Activated CD4-positive, alpha-beta T cell treated with anti-CD3 and anti-CD28 coated beads, Interleukin-2, amount 50 U/mL, for 24 hours (primary cell): ENCODE results near the gene ELP4.
"Not testable (repeated sequence)": the region's sequence is repeated elsewhere in the genome, so short reads cannot be mapped to it uniquely, and the experiment has no call there.

Source experiments
- DNase-seq, 2 donors: peaks; one replicate each; pipeline ENCODE4 v3.0.0-alpha.2; 2020; ENCODE audit warnings: low read depth in 1 of 2, low spot score in 1 of 2

The ELP4 gene

DNA sequence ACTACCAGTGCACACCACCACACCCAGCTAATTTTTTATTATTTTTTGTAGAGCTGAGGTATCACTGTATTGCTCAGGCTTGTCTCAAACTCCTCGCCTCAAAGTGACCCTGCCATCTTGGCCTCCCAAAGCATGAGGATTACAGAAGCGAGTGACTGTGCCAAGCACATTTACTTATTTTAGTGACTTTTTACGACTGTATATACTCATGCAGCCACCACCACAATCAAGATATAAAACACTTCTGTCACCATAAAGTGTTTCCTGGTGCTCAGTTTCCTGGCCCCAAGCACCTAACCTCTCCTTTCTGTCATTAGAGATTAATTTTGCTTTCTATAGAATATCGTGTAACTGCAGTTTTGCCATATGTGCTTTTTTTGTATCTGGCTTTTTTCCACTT lies 25.9 kb downstream of the ELP4 start:
- no peak for DNase-seq

DNA sequence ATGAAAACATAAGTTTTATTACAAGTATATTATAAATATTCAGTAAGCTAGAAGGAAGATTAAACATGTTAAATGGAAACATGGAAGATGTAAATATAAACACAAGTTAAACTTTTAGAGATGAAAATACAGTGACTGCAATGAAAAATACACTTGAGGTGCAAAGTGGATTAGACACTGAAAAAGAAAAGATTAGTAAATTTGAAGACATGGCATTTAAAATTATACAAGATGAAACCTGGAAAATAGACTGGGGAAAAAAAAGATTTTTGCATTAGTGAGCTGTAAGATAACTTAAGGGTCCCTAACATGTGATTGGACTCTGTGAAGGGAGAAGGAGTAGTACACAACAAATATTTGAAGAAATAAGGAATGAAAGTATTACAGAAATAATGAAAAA lies 33.3 kb downstream of the ELP4 start:
- no peak for DNase-seq

DNA sequence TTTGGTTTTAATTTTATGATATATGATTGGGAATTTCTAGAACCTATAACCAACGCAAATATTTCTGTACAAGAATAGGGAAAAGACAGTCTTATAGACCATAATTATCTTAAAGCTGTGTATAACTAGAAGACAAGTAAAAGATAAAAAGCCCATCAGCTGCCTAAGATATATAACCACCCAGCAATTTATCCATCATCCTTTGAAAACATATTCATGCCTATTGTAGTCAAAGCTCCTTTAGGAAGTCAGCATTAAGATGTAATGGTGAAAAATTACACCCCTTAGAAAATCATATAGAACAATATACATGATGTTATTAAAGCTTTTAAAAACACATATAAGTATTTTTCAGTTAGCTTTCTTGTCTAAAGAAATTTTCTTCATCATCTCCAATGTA lies 46.4 kb downstream of the ELP4 start:
- no peak for DNase-seq

DNA sequence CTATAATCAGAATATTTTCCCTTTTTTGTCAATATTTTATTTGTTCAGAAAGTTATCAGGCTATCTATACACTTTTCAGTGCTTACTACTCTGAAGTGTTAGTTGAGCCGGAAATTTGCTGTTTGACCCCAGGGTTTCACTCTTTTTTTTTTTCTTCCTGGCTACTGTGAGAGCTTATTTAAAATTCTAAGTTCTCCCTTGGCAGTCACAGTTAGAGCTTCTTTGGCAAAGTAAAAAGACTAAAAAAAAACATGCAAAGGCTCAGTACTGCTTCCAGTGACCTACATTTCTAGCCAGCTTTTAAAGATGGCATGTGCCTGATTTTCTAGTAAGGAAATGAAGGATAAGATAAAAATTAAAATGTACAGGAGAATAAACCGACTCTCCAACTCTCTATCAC lies 48.4 kb downstream of the ELP4 start:
- DNase-seq, result no peak

DNA sequence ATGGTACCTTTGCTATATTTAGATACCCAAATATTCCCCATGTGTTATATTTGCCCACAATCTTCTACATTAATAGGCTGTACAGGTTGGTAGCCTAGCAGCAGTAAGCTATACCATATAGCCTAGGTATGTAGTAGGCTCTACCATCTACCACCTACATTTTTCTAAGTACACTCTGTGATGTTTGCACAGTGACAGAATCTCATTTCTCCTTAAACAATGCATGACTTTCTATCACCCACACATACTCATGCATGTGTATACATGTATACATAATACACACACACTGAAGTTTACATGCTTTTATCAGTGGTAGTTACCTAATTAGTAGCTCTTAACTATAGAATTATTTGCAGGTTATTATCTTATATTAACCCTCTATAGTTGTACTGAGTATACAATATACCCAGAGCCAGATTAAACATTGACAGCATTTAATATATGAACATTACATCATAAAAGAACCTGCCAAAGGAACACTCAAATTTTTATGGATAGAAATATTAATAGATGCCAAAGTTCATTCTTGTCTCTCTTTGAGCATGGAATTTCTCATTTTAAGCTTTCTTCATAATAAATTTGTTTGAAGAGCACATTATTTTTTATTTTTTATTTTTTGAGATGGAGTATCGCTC lies 51.4 kb downstream of the ELP4 start:
- DNase-seq, result no peak

DNA sequence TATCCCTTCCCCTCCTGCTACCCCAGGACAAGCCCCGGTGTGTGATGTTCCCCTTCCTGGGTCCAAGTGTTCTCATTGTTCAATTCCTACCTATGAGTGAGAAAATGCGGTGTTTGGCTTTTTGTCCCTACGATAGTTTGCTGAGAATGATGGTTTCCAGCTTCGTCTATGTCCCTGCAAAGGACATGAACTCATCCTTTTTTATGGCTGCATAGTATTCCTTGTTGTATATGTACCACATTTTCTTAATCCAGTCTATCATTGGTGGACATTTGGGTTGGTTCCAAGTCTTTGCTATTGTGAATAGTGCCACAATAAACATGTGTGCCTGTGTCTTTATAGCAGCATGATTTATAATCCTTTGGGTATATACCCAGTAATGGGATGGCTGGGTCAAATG lies 55.0 kb downstream of the ELP4 start:
- not testable (repeated sequence) for DNase-seq

DNA sequence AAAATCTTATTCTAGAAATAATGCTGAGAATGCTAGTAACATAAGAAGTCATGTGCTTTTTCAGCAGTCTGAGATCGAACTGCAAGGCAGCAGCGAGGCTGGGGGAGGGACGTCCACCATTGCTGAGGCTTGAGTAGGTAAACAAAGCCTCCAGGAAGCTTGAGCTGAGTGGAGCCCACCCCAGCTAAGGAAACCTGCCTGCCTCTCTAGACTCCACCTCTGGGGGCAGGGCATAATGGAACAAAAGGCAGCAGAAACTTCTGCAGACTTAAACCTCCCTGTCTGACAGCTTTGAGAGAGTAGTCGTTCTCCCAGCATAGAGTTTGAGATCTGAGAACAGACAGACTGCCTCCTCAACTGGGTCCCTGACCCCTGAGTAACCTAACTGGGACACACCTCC lies 64.6 kb downstream of the ELP4 start:
- not testable (repeated sequence) for DNase-seq

DNA sequence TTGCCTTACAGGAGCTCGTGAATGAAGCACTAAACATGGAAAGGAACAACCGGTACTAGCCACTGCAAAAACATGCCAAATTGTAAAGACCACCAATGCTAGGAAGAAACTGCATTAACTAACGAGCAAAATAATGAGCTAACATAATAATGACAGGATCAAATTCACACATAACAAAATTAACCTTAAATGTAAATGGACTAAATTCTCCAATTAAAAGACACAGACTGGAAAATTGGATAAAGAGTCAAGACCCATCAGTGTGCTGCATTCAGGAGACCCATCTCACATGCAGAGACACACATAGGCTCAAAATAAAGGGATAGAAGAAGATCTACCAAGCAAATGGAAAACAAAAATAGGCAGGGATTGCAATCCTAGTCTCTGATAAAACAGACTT lies 66.2 kb downstream of the ELP4 start:
- not testable (repeated sequence) for DNase-seq

DNA sequence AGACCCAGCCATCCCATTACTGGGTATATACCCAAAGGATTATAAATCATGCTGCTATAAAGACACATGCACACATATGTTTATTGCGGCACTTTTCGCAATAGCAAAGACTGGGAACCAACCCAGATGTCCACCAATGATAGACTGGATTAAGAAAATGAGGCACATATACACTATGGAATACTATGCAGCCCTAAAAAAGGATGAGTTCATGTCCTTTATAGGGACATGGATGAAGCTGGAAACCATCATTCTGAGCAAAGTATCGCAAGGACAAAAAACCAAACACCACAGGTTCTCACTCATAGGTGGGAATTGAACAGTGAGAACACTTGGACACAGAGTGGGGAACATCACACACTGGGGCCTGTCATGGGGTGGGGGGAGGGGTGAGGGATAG lies 69.8 kb downstream of the ELP4 start:
- not testable (repeated sequence) for DNase-seq

DNA sequence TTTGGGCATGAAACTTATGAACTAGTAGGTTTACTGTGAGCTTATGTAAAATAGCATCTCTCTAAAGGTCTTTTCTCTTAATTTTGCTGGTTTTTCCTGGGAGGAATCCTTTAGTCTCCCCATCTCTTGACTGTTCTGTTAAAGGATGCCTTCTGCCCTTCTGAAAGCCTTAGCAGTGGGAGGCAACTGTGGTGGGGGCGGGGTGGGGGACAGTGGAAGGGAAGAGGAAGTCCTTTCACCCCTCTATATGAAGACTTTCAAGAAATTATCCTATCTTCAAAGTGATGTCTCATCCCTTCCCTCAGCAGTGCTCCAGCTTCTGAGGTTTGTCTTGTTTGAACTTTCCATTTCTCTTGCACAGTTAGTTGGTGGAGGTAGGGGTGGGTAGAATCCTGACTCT lies 73.1 kb downstream of the ELP4 start:
- no peak for DNase-seq

DNA sequence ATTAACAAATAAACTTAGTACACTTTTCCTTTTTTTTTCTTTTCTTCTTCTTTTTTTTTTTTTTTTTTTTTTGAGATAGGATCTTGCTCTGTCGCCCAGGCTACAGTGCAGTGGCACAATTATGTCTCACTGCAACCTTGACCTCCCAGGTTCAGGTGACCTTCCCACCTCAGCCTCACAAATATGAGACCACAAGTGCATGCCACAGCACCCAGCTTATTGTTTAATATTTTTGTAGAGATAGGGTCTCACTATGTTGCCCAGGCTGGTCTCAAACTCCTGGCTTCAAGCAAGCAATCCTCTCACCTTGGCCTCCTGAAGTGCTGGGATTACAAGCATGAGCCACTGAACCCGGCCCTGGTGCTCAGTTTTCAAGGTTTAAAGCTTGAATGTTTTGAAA lies 88.9 kb downstream of the ELP4 start:
- no peak for DNase-seq

DNA sequence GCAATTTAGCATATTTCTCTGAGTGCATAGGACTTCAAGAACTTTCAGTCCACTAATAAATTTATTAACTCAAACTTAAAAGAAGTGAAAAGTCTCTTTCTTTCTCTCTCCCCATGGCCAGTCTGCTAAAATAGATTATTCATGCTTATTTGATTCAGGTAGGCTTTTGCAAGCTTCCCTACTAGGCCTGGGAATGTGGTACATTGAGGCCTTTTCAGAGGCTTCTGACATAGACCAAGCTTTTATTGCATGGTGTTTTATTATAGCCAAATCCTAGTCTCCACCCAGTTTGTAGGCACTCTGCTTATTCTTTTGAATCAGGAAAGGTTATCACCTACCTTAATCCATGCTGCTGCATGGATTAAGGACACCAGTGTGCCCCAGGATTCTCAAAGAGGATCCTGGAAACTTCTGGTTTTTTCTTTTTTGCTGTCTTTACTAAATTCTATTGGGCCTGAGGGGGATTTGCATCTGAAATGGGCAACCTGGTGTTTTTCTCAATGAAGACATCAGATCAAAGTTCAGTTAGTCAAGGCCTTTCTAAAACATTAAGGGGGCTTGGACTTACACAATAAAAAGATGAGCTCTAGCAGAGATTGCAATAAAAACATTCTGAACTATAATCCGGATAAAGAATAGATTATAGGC lies 92.2 kb downstream of the ELP4 start:
- DNase-seq, result no peak

DNA sequence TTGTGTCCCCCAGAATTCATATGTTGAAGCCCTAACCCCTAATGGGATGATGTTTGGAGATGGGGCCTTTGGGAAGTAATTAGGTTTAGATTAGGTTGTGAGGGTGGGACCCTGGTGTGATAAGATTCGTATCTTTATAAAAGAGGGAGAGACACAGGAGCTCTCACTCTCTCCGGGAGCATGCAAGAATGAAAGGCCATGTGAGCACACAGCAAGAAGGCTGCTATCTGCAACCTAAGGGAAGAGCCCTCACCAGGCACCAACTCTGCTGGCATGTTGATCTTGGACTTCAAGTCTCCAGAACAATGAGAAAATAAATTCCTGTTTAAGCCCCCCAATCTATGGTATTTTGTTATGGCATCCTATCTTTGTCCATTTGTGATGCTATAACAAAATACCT lies 97.3 kb downstream of the ELP4 start:
- no peak for DNase-seq

DNA sequence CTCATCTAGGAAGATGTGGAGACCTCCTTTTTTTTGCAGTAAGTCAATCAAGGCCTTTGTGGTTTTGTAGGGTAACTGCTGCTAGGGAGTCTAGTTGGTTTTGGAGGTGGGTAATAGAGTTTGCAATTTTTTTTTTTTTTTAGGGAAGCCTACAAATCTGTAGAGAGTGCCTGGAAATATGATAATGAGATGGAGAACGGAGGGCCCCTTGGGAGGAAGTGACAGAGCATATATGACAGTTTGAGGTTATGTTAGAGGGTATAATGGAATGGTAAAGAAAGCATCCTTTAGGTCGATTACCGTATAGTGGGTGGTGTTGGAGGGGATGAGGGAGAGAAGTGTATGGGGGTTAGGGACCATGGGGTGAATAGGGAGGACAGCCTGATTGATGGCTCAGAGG lies 98.3 kb downstream of the ELP4 start:
- DNase-seq, result no peak

DNA sequence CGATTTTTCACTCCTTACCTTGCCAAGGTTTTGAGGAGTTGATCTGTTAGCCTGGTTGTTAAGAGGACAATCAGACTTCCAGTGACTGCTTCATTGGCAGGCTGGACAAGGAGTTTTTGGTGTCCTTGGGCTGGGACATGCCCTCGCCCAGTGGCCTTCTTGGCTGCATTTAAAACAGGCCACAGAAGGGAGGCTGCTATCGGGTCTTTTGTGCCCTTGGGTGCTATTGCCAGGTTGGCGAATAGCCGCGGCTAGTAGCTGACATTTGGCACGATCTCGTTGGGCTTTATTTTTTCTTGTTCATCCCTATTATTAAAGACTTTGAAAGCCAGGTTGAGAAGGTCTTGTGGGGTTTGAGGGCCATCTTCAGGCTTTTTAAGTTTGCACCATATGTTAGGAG lies 99.4 kb downstream of the ELP4 start:
- DNase-seq, result no peak

DNA sequence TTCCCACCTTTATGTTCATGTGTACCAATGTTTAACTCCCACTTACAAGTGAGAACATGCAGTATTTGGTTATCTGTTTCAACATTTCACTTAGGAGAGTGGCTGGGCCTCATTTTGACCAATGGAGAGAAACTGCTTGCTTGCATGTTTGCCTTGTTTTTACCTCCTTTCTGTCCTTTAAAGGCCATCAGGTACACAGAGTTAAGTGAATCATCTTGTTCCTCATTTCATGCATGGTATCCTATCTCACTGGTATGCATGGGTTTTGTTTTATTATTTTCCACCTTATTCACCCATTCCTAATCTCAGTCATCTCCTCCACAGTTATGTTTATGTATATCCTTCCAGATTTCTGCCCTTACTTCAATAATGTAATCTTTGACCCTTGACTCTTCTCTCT lies 101.0 kb downstream of the ELP4 start:
- no peak for DNase-seq

DNA sequence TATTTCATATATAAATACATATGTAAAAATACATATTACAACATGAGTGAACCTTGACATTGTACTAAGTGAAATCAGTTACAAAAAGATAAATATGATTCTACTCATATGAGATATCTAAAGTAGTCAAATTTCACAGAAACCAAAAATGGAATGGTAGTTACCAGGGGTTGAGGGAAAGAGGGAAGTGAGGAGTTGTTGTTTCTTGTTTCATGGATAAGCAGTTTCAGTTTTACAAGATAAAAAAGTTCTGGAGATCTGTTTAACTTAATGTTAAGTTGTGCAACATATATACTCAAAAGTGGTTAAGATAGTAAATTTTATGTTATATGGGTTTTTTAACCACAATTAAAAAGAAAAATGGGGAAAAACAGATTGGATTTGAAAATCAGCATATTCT lies 107.7 kb downstream of the ELP4 start:
- no peak for DNase-seq

DNA sequence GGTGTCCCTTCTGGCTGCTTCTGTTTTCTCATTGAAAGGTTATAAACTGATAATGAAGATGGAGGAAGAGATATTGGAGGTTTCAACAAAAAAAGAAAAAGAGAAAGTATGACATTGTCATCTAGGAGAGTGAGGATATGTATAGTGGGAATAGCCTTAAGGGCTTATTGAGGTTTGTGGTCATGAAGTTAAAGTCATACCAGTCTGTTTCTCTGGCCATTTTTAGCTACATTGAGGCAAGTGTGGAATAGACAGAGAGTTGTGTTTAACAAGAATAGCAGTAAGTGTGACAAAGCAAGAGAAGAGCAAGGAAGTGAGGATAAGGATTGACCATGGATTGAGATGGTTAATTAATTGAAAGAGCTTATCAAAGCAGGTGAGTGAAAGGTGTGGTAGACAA lies 110.4 kb downstream of the ELP4 start:
- DNase-seq, result no peak

DNA sequence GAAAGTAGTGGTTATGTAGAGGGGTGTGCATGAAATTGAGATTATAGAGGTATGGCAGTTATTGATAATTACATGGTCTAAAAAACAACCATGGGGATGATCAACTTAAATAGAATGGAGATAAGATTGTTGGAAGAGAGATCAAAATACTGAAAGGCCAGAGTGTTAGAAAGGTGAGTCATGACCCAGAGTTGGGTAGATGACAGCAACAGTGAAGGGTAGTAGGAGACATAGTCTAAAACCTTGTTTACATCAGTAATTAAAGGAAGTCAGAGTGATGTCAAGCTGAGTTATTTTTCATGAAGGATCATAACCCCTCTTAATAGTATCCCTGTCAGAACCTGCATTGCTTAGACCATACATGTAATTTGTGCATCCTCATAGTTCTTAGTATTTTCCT lies 110.9 kb downstream of the ELP4 start:
- DNase-seq, result no peak

DNA sequence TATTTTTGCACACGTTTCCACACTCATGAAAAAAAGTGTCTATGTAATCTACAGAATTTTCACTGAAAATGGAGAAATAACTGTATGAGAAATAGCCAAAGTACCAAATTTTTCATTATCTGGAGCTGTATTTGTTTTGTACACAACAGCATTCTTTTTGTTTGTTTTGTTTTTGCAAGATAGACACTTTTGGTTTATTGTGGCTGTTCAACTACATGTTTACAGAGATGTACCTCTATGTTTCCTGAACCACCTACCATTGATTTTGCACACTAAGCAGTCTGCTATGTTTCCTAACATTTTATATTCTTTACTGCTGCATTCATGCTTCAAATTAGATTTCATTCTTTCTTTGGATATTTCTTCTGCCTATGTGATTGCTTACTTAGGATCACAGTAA lies 116.3 kb downstream of the ELP4 start:
- no peak for DNase-seq

DNA sequence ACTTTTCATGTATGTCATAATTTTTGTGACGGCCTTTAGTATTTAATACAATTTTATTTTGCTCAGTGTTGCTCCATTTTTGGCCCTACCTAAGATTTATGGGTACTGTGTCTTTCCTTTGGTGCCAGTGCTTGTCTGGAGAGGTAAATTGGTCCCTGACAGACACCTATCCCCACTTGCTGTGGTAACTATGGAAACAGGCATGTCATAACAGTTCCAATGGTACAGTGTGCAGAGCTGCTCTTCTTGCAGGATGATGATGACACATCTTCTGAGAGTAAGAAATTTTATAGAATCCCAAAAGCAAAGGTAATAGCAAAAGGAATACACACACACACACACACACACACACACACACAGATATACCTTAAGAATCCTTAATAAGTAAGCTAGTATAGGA lies 118.5 kb downstream of the ELP4 start:
- no peak for DNase-seq

DNA sequence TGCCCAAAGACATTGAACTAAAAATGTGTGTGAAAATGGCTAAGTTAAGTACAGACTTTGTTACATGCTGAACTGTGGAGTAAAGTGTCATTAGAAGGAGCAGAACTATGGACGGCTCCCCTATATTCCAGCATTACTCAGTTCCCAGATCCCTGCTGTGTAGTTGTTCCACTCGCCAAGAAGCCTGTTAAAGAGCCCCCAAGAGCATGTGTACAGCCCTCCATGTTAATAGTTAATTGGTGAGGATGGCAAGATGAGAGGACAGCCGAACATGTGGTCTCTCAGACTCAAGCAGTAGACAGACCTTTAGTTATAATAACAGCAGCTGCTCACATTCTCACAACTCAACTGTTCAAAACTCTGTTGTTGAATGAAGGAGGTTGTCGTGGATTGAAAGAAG lies 127.4 kb downstream of the ELP4 start:
- no peak for DNase-seq

DNA sequence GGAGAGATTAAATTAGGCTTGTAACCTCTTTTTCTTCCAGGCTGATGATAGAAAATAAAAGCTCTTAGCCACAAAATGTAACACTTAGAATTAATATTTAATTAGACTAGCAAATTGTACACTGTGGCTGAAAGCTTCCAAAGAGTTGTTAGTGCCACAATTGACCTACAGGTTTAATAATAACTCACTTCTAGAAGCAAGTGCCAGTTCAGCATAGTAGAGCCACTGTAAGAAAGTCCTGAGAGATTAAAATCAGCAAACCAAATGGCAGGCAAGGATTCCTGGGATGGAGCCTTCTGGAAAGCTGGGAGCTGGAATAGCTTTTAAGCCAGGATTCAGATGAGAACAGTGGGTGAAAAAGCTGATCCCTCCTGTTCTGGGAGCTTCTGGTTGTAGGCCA lies 131.0 kb downstream of the ELP4 start:
- DNase-seq, result no peak
